Measurements from ENCODE around the gene GINS1.

GRCh38 chr20:25380945-25381614, 26.4 kb upstream of the GINS1 start:
- TF ChIP-seq ZNF274 (IDR thresholded peaks at IDR 0.05; ENCODE audit: borderline replicate concordance, extremely low read depth, low read length) (no peak), POLR2AphosphoS5 (IDR thresholded peaks at IDR 0.05; ENCODE audit: low read depth, low read length) (no peak), GABPA (IDR thresholded peaks at IDR 0.05; ENCODE audit: borderline replicate concordance, insufficient read depth, low read length) (no peak), TAF1 (IDR thresholded peaks at IDR 0.05; ENCODE audit: low read depth, low read length) (no peak), RAD21 (IDR thresholded peaks at IDR 0.05 in 1 of 2, conservative IDR thresholded peaks at IDR 0.05 in 1 of 2; ENCODE audit: low read depth in 2 of 2, low read length in 2 of 2) (no peak), NRF1 (IDR thresholded peaks at IDR 0.05; ENCODE audit: low read depth, low read length) (no peak), CHD2 (IDR thresholded peaks at IDR 0.05; ENCODE audit: low read length) (no peak), ATF3 (IDR thresholded peaks at IDR 0.05; ENCODE audit: insufficient read depth, low read depth, low read length) (no peak), SIN3A (conservative IDR thresholded peaks at IDR 0.05 in 1 of 2, IDR thresholded peaks at IDR 0.05 in 1 of 2; ENCODE audit: low read depth in 1 of 2, low read length in 2 of 2) (no peak), TCF12 (IDR thresholded peaks at IDR 0.05; ENCODE audit: low read depth, low read length) (no peak), SP4 (IDR thresholded peaks at IDR 0.05; ENCODE audit: low read length) (no peak), POLR2A (IDR thresholded peaks at IDR 0.05; ENCODE audit: control extremely low read depth in 1 of 2, low read depth in 2 of 2, low read length in 2 of 2) (no peak)
- TF ChIP-seq, protein P1, sequence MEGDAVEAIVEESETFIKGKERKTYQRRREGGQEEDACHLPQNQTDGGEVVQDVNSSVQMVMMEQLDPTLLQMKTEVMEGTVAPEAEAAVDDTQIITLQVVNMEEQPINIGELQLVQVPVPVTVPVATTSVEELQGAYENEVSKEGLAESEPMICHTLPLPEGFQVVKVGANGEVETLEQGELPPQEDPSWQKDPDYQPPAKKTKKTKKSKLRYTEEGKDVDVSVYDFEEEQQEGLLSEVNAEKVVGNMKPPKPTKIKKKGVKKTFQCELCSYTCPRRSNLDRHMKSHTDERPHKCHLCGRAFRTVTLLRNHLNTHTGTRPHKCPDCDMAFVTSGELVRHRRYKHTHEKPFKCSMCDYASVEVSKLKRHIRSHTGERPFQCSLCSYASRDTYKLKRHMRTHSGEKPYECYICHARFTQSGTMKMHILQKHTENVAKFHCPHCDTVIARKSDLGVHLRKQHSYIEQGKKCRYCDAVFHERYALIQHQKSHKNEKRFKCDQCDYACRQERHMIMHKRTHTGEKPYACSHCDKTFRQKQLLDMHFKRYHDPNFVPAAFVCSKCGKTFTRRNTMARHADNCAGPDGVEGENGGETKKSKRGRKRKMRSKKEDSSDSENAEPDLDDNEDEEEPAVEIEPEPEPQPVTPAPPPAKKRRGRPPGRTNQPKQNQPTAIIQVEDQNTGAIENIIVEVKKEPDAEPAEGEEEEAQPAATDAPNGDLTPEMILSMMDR (IDR thresholded peaks at IDR 0.05; ENCODE audit: control extremely low read depth in 1 of 3, insufficient read depth in 1 of 3, low read depth in 1 of 3, low read length in 3 of 3), result no peak
- TF ChIP-seq, protein P2, sequence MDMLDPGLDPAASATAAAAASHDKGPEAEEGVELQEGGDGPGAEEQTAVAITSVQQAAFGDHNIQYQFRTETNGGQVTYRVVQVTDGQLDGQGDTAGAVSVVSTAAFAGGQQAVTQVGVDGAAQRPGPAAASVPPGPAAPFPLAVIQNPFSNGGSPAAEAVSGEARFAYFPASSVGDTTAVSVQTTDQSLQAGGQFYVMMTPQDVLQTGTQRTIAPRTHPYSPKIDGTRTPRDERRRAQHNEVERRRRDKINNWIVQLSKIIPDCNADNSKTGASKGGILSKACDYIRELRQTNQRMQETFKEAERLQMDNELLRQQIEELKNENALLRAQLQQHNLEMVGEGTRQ (IDR thresholded peaks at IDR 0.05; ENCODE audit: low read length), result no peak

Measured in H1 (cell line).